Lung (tissue), 12 donors: ENCODE data around the gene RASSF5. TPM values are rescaled to one million over a fixed set of nuclear protein-coding genes. Genes with fewer than 3 reads are reported as not detected.
"Not testable (repeated sequence)": the region's sequence is repeated elsewhere in the genome, so short reads cannot be mapped to it uniquely, and the experiment has no call there.

Experiments
- ATAC-seq: fragments of 200-7000 bp; cut with Tn5 transposase; one replicate; pipeline ENCODE4 v1.9.1; 2020; ENCODE audit warnings: moderate number of reproducible peaks; ENCODE audit not compliant: insufficient read depth, low FRiP score
- DNase-seq, 3 donors: peaks; one replicate each; pipeline ENCODE4 v3.0.0-alpha.2; 2013 to 2017
- H3K27ac ChIP-seq, 2 donors: one replicate each; pipeline ENCODE4 v1.5.1; 2013; ENCODE audit warnings: mild to moderate bottlenecking in 2 of 2, moderate library complexity in 2 of 2, control low read depth in 1 of 2, inconsistent platforms in 1 of 2, low read depth in 1 of 2, low read length in 1 of 2
- H3K27me3 ChIP-seq, 3 donors: one replicate each; pipeline ENCODE4 v1.5.1; 2013; ENCODE audit warnings: low read length in 2 of 3; ENCODE audit not compliant: control insufficient read depth in 3 of 3, insufficient read depth in 3 of 3
- H3K36me3 ChIP-seq, 4 donors: one replicate each; pipeline ENCODE4 v1.5.1; 2013; ENCODE audit warnings: low read length in 4 of 4, mild to moderate bottlenecking in 1 of 4, moderate library complexity in 1 of 4; ENCODE audit not compliant: control insufficient read depth in 4 of 4, insufficient read depth in 4 of 4
- H3K4me1 ChIP-seq, 5 donors: one replicate each; pipeline ENCODE4 v1.5.1; 2013; ENCODE audit warnings: low read length in 5 of 5, mild to moderate bottlenecking in 2 of 5, moderate library complexity in 1 of 5; ENCODE audit not compliant: control insufficient read depth in 5 of 5, insufficient read depth in 5 of 5
- H3K4me3 ChIP-seq: one replicate; pipeline ENCODE4 v1.5.1; 2013; ENCODE audit warnings: mild to moderate bottlenecking, control low read depth, moderate library complexity
- H3K9ac ChIP-seq, 2 donors: one replicate each; pipeline ENCODE4 v1.5.1; 2013; ENCODE audit warnings: low read length in 2 of 2, control low read depth in 1 of 2; ENCODE audit not compliant: insufficient read depth in 1 of 2
- H3K9me3 ChIP-seq, 4 donors: one replicate each; pipeline ENCODE4 v1.5.1; 2013; ENCODE audit warnings: low read length in 3 of 4, mild to moderate bottlenecking in 1 of 4, moderate library complexity in 1 of 4; ENCODE audit not compliant: control insufficient read depth in 4 of 4, insufficient read depth in 3 of 4
- CTCF ChIP-seq: IDR thresholded peaks from 2 replicates; pipeline ENCODE4 v1.5.1; 2012; ENCODE audit warnings: mild to moderate bottlenecking; ENCODE audit errors: control extremely low read depth, extremely low read depth
- WGBS, 2 donors: extraction: QIAGEN DNeasy Blood & Tissue Kit; methylation state at CpG; one replicate each; pipeline ENCODE4 v1.1.7; 2013; 5-methylcytosine and 5-hydroxymethylcytosine counted together
- polyA plus RNA-seq, 2 donors: library from polyadenylated mRNA; stranded (reverse); fragments of 200-250 nt; gene quantifications; one replicate each; pipeline ENCODE4 v1.2.1, GENCODE V29; 2013
- total RNA-seq, 2 donors: library from RNA; depleted of rRNA in 1 of 2; stranded (reverse); fragments of >200 nt in 1 of 2; gene quantifications; one replicate each; pipeline ENCODE4 v1.2.1, GENCODE V29; 2014 to 2021
- donor health status: control.
- donor health status: control.
- donor health status: Bipolar disorder and iron deficiency.
- donor health status: healthy.
- donor health status: DM: yes; HTN: yes; CAD: no.

Gene RASSF5
- total and polyA plus RNA-seq, 4 donors, result 10.3 to 38.2 (median 30.7) TPM

GRCh38 chr1:206580438-206581113, 73.2 kb downstream of the RASSF5 start:
- no peaks in the 10 kb centered on the region for H3K9me3 ChIP-seq
- ATAC-seq (no peak), DNase-seq (no peak)
- peaks cover 0 to 10% (median 0%) of the 10 kb centered on the region in 4 donors for H3K36me3 ChIP-seq
- peaks cover 0 to 19% (median 0%) of the 10 kb centered on the region in 5 donors for H3K4me1 ChIP-seq
- no peak overlapping the region for H3K4me3 ChIP-seq
- WGBS, 2 donors, result 90% methylated on average over 8 of the region's 8 CpGs
- no peak for TF ChIP-seq CTCF
- H3K27ac ChIP-seq, result peak overlapping the region in 1 of 2 donors; percentile 85
- H3K9ac ChIP-seq, result no peak overlapping the region
- H3K27me3 ChIP-seq, result no peaks in the 10 kb centered on the region

- Histone ChIP-seq H3K4me1 (peaks cover 0 to 16% (median 0%) of the 10 kb centered on the region in 5 donors), H3K36me3 (peaks cover 0 to 15% (median under 1%) of the 10 kb centered on the region in 4 donors)
- WGBS, 2 donors, result 88 to 95% methylated on average over 7 of the region's 7 CpGs
- not testable (repeated sequence) for H3K9me3 ChIP-seq, H3K9ac ChIP-seq, H3K27ac ChIP-seq, H3K27me3 ChIP-seq, ATAC-seq, H3K4me3 ChIP-seq, DNase-seq
Observed at GRCh38 chr1:206581114-206581497, 73.8 kb downstream of the RASSF5 start.

GRCh38 chr1:206581571-206581981, 74.2 kb downstream of the RASSF5 start:
- TF ChIP-seq CTCF, result no peak
- Histone ChIP-seq H3K27me3 (no peaks in the 10 kb centered on the region), H3K27ac (no peak overlapping the region), H3K4me1 (peaks cover 0 to 15% (median 0%) of the 10 kb centered on the region in 5 donors), H3K9ac (no peak overlapping the region), H3K4me3 (no peak overlapping the region), H3K9me3 (no peaks in the 10 kb centered on the region), H3K36me3 (peaks cover 0 to 18% (median 2%) of the 10 kb centered on the region in 4 donors)
- WGBS, 2 donors, result 26 to 41% methylated on average over 10 of the region's 10 CpGs
- DNase-seq, result peak in 1 of 3 donors; percentile 28
- ATAC-seq, result no peak

GRCh38 chr1:206582537-206582936, 75.2 kb downstream of the RASSF5 start:
- Histone ChIP-seq H3K36me3 (peaks cover 0 to 24% (median 5%) of the 10 kb centered on the region in 4 donors), H3K4me1 (peaks cover 0 to 15% (median 0%) of the 10 kb centered on the region in 5 donors), H3K9ac (no peak overlapping the region), H3K9me3 (no peaks in the 10 kb centered on the region), H3K27ac (no peak overlapping the region), H3K27me3 (no peaks in the 10 kb centered on the region), H3K4me3 (no peak overlapping the region)
- no peak for TF ChIP-seq CTCF
- ATAC-seq, result no peak
- WGBS, 2 donors, result 87 to 90% methylated on average over 5 of the region's 5 CpGs
- DNase-seq, result no peak
